Breast epithelium (tissue), 4 donors: ENCODE data around the gene FNDC3B. TPM values are rescaled to one million over a fixed set of nuclear protein-coding genes. Genes with fewer than 3 reads are reported as not detected.

Source experiments
- DNase-seq, 2 donors: peaks; one replicate each; pipeline ENCODE4 v3.0.0-alpha.2; 2019; ENCODE audit warnings: low spot score in 2 of 2
- H3K27ac ChIP-seq, 2 donors: fragments of 200-600 bp; sonication (generic) in 1 of 2; one replicate each; pipeline ENCODE4 v1.5.1; 2016 to 2019; ENCODE audit warnings: mild to moderate bottlenecking in 1 of 2
- H3K27me3 ChIP-seq, 2 donors: fragments of 200-600 bp; sonication (generic) in 1 of 2; one replicate each; pipeline versions ENCODE4 v1.5.1 to v1.6.0; 2017 to 2019; ENCODE audit warnings: control low read depth in 1 of 2, mild to moderate bottlenecking in 1 of 2
- H3K36me3 ChIP-seq: fragments of 200-600 bp; one replicate; pipeline ENCODE4 v1.5.1; 2019
- H3K4me1 ChIP-seq, 2 donors: fragments of 200-600 bp; sonication (generic); one replicate each; pipeline ENCODE4 v1.5.1; 2016 to 2019; ENCODE audit warnings: control low read depth in 1 of 2
- H3K4me3 ChIP-seq, 3 donors: fragments of 200-600 bp; sonication (generic); 1 replicate in 2 of 3; 2 replicates in 1 of 3; pipeline ENCODE4 v1.5.1; 2016 to 2019; ENCODE audit warnings: mild to moderate bottlenecking in 3 of 3, moderate library complexity in 2 of 3
- H3K9me3 ChIP-seq, 2 donors: fragments of 200-600 bp; sonication (generic) in 1 of 2; one replicate each; pipeline ENCODE4 v1.5.1; 2016 to 2019; ENCODE audit warnings: control low read depth in 1 of 2
- CTCF ChIP-seq, 3 donors: fragments of 450-650 bp; IDR thresholded peaks; one replicate each; pipeline ENCODE4 v1.5.1; 2016 to 2017; ENCODE audit warnings: antibody characterized with exemption in 3 of 3, mild to moderate bottlenecking in 3 of 3, moderate library complexity in 3 of 3
- POLR2A ChIP-seq: fragments of 450-650 bp; IDR thresholded peaks from one replicate; pipeline ENCODE4 v1.6.1; 2016; ENCODE audit warnings: antibody characterized with exemption, mild to moderate bottlenecking, moderate library complexity
- POLR2AphosphoS5 ChIP-seq, 3 donors: sonication (generic); formaldehyde crosslinking; IDR thresholded peaks; one replicate each; pipeline ENCODE4 v1.6.1; 2017; ENCODE audit warnings: antibody characterized with exemption in 3 of 3
- intact Hi-C: fragments of 100-400 bp; cut with DNase I; formaldehyde crosslinking; loops from one replicate; pipeline ENCODE4 v1.15.1; 2023; ENCODE audit warnings: low total_unique reads
- total RNA-seq, 3 donors: library from RNA; depleted of rRNA; stranded (reverse); fragments of >200 nt; gene quantifications; one replicate each; pipeline ENCODE4 v1.1.0, GENCODE V29; 2016

Gene FNDC3B
- total RNA-seq, 3 donors from 2014 or later: 131 to 172 (median 149) TPM

- no peak for DNase-seq
- Histone ChIP-seq H3K9me3 (no peaks in the 10 kb centered on the region), H3K27me3 (no peaks in the 10 kb centered on the region), H3K27ac (no peak overlapping the region), H3K36me3 (no peaks in the 10 kb centered on the region), H3K4me1 (no peaks in the 10 kb centered on the region), H3K4me3 (no peak overlapping the region)
- TF ChIP-seq CTCF (IDR thresholded peaks at IDR 0.05) (no peak), POLR2AphosphoS5 (IDR thresholded peaks at IDR 0.05) (no peak), POLR2A (no peak)
- intact Hi-C loops: loop anchor here (5.0 kb wide), 1 partner anchor 148 kb away; no protein-coding TSS in a partner anchor
Measured at GRCh38 chr3:172300187-172300586, 260.8 kb downstream of the FNDC3B start.

- Histone ChIP-seq H3K27ac (no peak overlapping the region), H3K27me3 (no peaks in the 10 kb centered on the region), H3K9me3 (no peaks in the 10 kb centered on the region), H3K4me1 (no peaks in the 10 kb centered on the region), H3K4me3 (no peak overlapping the region), H3K36me3 (no peaks in the 10 kb centered on the region)
- intact Hi-C loops: loop anchor here (5.0 kb wide), 1 partner anchor 149 kb away; no protein-coding TSS in a partner anchor
- TF ChIP-seq POLR2AphosphoS5 (IDR thresholded peaks at IDR 0.05) (no peak), CTCF (IDR thresholded peaks at IDR 0.05) (no peak), POLR2A (no peak)
- DNase-seq: no peak
Measured at GRCh38 chr3:172300862-172301261, 261.5 kb downstream of the FNDC3B start.

GRCh38 chr3:172302203-172302602 is 262.8 kb downstream of the FNDC3B start:
- no peak for DNase-seq
- intact Hi-C loops: loop anchor here (5.0 kb wide), 1 partner anchor 150 kb away; no protein-coding TSS in a partner anchor

GRCh38 chr3:172303181-172303580 is 263.8 kb downstream of the FNDC3B start:
- no peaks in the 10 kb centered on the region for H3K36me3 ChIP-seq
- TF ChIP-seq POLR2A (no peak), CTCF (IDR thresholded peaks at IDR 0.05) (no peak)

More at GRCh38 chr3:172302203-172302602, 262.8 kb downstream of the FNDC3B start:
- Histone ChIP-seq H3K27me3 (no peaks in the 10 kb centered on the region), H3K4me1 (no peaks in the 10 kb centered on the region), H3K9me3 (no peaks in the 10 kb centered on the region), H3K36me3 (no peaks in the 10 kb centered on the region), H3K4me3 (no peak overlapping the region), H3K27ac (no peak overlapping the region)
- TF ChIP-seq CTCF (IDR thresholded peaks at IDR 0.05): no peak

GRCh38 chr3:172303941-172304558 is 264.7 kb downstream of the FNDC3B start:
- intact Hi-C loops: loop anchor here (5.0 kb wide), 1 partner anchor 152 kb away; no protein-coding TSS in a partner anchor
- H3K27me3 ChIP-seq: no peaks in the 10 kb centered on the region
- H3K27ac ChIP-seq: no peak overlapping the region

More at GRCh38 chr3:172303181-172303580, 263.8 kb downstream of the FNDC3B start:
- no peak for DNase-seq
- no peak overlapping the region for H3K27ac ChIP-seq
- no peaks in the 10 kb centered on the region for H3K4me1 ChIP-seq
- intact Hi-C loops: loop anchor here (5.0 kb wide), 1 partner anchor 151 kb away; no protein-coding TSS in a partner anchor
- H3K4me3 ChIP-seq: no peak overlapping the region
- H3K9me3 ChIP-seq: no peaks in the 10 kb centered on the region
- no peaks in the 10 kb centered on the region for H3K27me3 ChIP-seq

More at GRCh38 chr3:172303941-172304558, 264.7 kb downstream of the FNDC3B start:
- Histone ChIP-seq H3K4me1 (no peaks in the 10 kb centered on the region), H3K9me3 (no peaks in the 10 kb centered on the region), H3K4me3 (no peak overlapping the region), H3K36me3 (no peaks in the 10 kb centered on the region)
- DNase-seq: no peak
- TF ChIP-seq CTCF (IDR thresholded peaks at IDR 0.05): no peak
- TF ChIP-seq POLR2A: no peak
- no peak for TF ChIP-seq POLR2AphosphoS5 (IDR thresholded peaks at IDR 0.05)
